SK-N-SH treated with all-trans-retinoic acid at 6 μM for 48 hours (cell line): ENCODE results near the gene ARID5A.
"Not testable (repeated sequence)": the region's sequence is repeated elsewhere in the genome, so short reads cannot be mapped to it uniquely, and the experiment has no call there.

Experiments used
- ATAC-seq: fragments of 200-7000 bp; cut with Tn5 transposase; 3 replicates; pipeline ENCODE4 v1.9.1; 2020; ENCODE audit warnings: mild to moderate bottlenecking, moderate library complexity
- ARNTL ChIP-seq: fragments of 450-650 bp; formaldehyde crosslinking; IDR thresholded peaks from 2 replicates; pipeline ENCODE4 v1.5.0; 2020; ENCODE audit warnings: low read depth, mild to moderate bottlenecking, moderate library complexity, borderline replicate concordance
- BACH2 ChIP-seq: fragments of 250-450 bp; sonication (Bioruptor Pico); IDR thresholded peaks from 2 replicates; pipeline ENCODE4 v1.9.0; 2021; ENCODE audit warnings: mild to moderate bottlenecking, borderline replicate concordance
- CSDC2 ChIP-seq: fragments of 250-450 bp; sonication (Bioruptor Pico); IDR thresholded peaks from 2 replicates; pipeline ENCODE4 v1.5.0; 2020; ENCODE audit warnings: mild to moderate bottlenecking, moderate library complexity
- ESRRG ChIP-seq: fragments of 250-450 bp; sonication (Bioruptor Pico); IDR thresholded peaks from 2 replicates; pipeline ENCODE4 v1.6.1; 2021; ENCODE audit warnings: mild to moderate bottlenecking
- GLIS3 ChIP-seq: fragments of 250-450 bp; sonication (Bioruptor Pico); IDR thresholded peaks from 2 replicates; pipeline ENCODE4 v1.5.0; 2020; ENCODE audit warnings: mild to moderate bottlenecking, moderate library complexity
- ISL1 ChIP-seq: fragments of 250-450 bp; sonication (Bioruptor Pico); IDR thresholded peaks from 2 replicates; pipeline ENCODE4 v2.1.2; 2022; ENCODE audit warnings: mild to moderate bottlenecking, moderate library complexity
- OSR1 ChIP-seq: fragments of 250-450 bp; sonication (Bioruptor Pico); IDR thresholded peaks from 2 replicates; pipeline ENCODE4 v1.8.0; 2022; ENCODE audit warnings: moderate library complexity, mild to moderate bottlenecking, inconsistent platforms
- PPARA ChIP-seq: fragments of 250-450 bp; sonication (Bioruptor Pico); IDR thresholded peaks from 2 replicates; pipeline ENCODE4 v1.5.0; 2020; ENCODE audit warnings: mild to moderate bottlenecking, borderline replicate concordance
- RARB ChIP-seq: fragments of 250-450 bp; sonication (Bioruptor Pico); IDR thresholded peaks from 2 replicates; pipeline ENCODE4 v1.8.0; 2021; ENCODE audit warnings: mild to moderate bottlenecking, moderate library complexity
- SNAI2 ChIP-seq: fragments of 250-450 bp; sonication (Bioruptor Pico); IDR thresholded peaks from 2 replicates; pipeline ENCODE4 v1.5.0; 2020; ENCODE audit warnings: mild to moderate bottlenecking, moderate library complexity
- TCF4 ChIP-seq: fragments of 250-450 bp; sonication (Bioruptor Pico); IDR thresholded peaks from 2 replicates; pipeline ENCODE4 v1.8.0; 2021; ENCODE audit warnings: mild to moderate bottlenecking, moderate library complexity, borderline replicate concordance
- ZC3H10 ChIP-seq: fragments of 250-450 bp; sonication (Bioruptor Pico); IDR thresholded peaks from 2 replicates; pipeline ENCODE4 v1.5.1; 2021; ENCODE audit warnings: mild to moderate bottlenecking, moderate library complexity
- ZFP3 ChIP-seq: fragments of 250-450 bp; sonication (Bioruptor Pico); IDR thresholded peaks from 2 replicates; pipeline ENCODE4 v1.5.0; 2020; ENCODE audit warnings: mild to moderate bottlenecking, moderate library complexity
- ZFP30 ChIP-seq: fragments of 450-650 bp; formaldehyde crosslinking; IDR thresholded peaks from 2 replicates; pipeline ENCODE4 v1.5.0; 2022; ENCODE audit warnings: mild to moderate bottlenecking, moderate library complexity
- ZNF565 ChIP-seq: fragments of 450-650 bp; formaldehyde crosslinking; conservative IDR thresholded peaks from 2 replicates; pipeline ENCODE4 v1.5.0; 2020; ENCODE audit warnings: low read depth, mild to moderate bottlenecking, moderate library complexity
- ZNF70 ChIP-seq: fragments of 450-650 bp; formaldehyde crosslinking; IDR thresholded peaks from 2 replicates; pipeline ENCODE4 v1.5.0; 2020; ENCODE audit warnings: mild to moderate bottlenecking, moderate library complexity
- ZNF8 ChIP-seq: fragments of 450-650 bp; formaldehyde crosslinking; IDR thresholded peaks from 2 replicates; pipeline ENCODE4 v1.5.0; 2020; ENCODE audit warnings: mild to moderate bottlenecking, moderate library complexity
- TF ChIP-seq, protein P1 (sequence below): fragments of 250-450 bp; sonication (Bioruptor Pico); IDR thresholded peaks from 2 replicates; pipeline ENCODE4 v1.8.0; 2020; ENCODE audit warnings: mild to moderate bottlenecking, moderate library complexity, borderline replicate concordance
- TF ChIP-seq, protein P2 (sequence below): fragments of 250-450 bp; sonication (Bioruptor Pico); IDR thresholded peaks from 2 replicates; pipeline ENCODE4 v1.5.1; 2021; ENCODE audit warnings: mild to moderate bottlenecking, moderate library complexity
- TF ChIP-seq, protein P3 (sequence below): fragments of 250-450 bp; sonication (Bioruptor Pico); IDR thresholded peaks from 2 replicates; pipeline ENCODE4 v1.5.0; 2020; ENCODE audit warnings: mild to moderate bottlenecking, moderate library complexity

The ARID5A gene

DNA sequence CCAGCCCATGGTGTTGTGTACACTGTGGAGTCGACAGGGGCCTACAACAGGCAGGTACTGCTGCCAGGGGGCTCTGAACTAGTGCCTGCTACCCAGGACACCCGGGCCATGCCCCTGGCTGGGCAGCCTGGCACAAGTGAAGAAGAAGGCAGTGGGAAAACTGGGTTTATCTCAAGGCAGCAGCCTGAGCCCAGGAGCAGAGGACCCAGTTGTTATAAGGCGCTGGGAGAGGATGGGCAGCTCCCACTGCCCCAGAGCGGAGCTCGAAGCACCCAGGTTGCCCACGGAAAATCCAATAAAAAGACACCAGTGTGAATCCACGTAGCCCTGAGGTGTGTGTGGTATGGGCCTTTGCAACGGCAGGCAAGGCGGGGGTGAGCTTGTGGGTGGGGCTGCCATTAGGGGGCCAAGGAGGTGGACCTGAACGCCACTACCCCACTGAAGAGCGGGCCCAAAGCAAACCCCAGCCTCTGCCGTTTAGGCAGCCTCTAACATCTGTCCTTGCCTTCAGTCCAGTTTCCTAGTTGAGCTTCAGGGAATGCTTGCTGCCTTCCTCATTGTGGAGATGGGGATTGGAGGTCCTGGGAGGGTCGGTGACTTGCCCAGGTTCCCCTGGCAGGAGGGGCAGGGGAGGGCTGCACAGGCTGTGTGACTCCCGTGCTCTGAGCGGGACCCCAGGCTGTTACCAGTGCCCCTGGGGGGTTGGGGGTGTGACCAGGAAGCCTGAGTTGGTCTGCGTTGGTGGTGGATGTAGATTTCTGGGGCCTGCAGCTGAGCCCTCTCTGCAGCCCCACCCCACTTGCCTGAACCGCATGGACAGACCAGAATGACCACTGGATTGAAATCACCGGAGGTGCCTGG lies 16.0 kb downstream of the ARID5A start (continued):
- TF ChIP-seq, protein P1, sequence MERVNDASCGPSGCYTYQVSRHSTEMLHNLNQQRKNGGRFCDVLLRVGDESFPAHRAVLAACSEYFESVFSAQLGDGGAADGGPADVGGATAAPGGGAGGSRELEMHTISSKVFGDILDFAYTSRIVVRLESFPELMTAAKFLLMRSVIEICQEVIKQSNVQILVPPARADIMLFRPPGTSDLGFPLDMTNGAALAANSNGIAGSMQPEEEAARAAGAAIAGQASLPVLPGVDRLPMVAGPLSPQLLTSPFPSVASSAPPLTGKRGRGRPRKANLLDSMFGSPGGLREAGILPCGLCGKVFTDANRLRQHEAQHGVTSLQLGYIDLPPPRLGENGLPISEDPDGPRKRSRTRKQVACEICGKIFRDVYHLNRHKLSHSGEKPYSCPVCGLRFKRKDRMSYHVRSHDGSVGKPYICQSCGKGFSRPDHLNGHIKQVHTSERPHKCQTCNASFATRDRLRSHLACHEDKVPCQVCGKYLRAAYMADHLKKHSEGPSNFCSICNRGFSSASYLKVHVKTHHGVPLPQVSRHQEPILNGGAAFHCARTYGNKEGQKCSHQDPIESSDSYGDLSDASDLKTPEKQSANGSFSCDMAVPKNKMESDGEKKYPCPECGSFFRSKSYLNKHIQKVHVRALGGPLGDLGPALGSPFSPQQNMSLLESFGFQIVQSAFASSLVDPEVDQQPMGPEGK (CRISPR knock-in tag), result no peak
- TF ChIP-seq CSDC2 (CRISPR knock-in tag) (no peak), ZNF8 (CRISPR knock-in tag) (no peak), SNAI2 (CRISPR knock-in tag) (no peak), ZFP30 (CRISPR knock-in tag) (no peak), RARB (CRISPR knock-in tag) (no peak)

DNA sequence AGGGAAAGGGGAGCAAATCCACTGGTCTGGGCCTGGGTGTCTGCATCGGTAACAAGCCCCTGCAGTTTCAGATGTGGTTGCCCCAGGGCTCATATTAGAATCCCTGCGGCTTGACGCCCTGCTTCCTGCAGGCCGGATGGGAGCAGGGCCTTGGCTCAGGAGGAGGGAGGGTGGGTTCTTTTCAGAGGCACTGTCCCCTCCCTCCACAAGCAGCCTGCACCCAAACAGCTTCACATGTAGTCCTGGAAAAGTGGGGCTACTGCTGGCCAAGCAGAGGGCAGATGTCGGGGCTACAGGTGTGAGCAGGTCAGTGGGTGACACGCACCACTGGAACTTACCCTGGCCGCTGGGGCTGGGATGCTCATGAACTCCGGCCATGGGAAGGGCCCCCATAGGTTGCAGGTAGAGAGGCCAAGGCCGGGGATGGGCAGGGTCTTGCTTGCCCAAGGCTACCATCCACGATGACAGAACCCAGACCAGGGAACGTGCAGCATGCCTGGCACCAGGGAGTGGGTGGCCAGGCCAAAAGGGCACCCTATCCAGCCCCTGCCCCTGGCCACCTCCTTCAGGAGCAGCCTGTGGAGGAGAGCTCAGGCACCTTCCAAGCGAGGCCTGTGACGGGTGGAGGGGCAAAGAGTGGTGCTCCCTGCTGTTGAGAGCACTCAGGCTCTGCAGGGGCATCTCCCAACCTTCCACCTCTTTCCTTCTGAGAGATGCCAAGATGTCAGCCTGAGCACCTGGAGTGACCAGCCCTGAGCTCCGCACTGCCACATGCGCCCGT lies 16.8 kb downstream of the ARID5A start:
- no peak; the same call in 2 of the 3 replicates for ATAC-seq

DNA sequence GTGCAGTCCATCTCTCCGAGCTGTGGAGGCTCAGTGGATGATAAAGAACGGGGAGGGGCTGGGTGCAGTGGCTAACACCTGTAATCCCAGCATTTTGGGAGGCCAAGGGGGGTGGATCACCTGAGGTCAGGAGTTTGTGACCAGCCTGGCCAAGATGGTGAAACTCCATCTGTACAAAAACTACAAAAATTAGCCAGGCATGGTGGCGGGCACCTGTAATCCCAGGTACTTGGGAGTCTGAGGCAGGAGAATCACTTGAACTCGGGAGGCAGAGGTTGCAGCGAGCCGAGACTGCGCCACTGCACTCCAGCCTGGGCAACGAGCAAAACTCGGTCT lies 17.4 kb downstream of the ARID5A start:
- ATAC-seq, result not testable (repeated sequence)

More for the DNA sequence above, 16.8 kb downstream of the ARID5A start:
- TF ChIP-seq ISL1, result no peak
- TF ChIP-seq, protein P2, sequence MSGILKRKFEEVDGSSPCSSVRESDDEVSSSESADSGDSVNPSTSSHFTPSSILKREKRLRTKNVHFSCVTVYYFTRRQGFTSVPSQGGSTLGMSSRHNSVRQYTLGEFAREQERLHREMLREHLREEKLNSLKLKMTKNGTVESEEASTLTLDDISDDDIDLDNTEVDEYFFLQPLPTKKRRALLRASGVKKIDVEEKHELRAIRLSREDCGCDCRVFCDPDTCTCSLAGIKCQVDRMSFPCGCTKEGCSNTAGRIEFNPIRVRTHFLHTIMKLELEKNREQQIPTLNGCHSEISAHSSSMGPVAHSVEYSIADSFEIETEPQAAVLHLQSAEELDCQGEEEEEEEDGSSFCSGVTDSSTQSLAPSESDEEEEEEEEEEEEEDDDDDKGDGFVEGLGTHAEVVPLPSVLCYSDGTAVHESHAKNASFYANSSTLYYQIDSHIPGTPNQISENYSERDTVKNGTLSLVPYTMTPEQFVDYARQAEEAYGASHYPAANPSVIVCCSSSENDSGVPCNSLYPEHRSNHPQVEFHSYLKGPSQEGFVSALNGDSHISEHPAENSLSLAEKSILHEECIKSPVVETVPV, result no peak
- no peak for TF ChIP-seq ZNF565 (CRISPR knock-in tag)
- no peak for TF ChIP-seq ZFP3 (CRISPR knock-in tag)

DNA sequence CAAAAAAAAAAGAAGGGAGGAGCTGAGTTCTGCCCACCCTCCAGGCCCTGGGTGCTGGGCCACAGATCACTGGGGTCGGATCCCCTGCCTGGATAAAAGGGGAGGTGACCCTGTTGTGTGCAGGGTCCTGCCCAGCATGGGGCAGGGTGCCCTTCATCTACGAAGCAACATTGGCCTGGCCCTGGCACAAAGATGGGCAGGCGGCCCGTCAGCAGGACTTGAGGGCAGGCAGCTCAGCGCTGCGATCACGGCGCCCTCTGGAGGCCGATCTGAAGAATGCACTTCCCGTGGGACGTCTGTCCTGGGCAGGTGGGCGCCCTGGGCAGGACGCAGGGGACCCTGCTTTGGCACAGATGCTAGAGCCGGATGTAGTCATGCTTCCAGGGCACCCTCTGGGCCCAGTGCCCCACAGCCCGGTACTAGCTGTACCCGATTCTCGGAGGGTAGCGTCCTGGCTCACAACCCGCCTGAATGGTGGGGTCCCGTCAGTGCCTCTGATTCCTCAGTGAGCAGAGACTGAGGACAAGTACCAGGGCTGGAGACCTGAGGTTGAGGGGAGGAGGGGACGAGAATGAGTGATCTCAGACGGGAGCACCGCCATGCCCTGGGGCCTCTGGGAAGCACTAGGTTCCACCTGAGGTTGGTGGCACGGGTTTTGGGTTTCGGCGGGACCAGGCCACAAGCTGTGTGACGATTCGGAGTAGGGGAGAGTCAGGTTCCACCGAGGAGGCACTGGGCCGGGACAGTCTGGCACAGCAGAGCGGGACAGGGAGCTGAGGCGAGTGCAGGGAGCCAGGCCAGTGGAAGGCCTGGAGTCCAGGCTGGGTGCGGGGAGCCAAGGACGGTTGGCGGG lies 18.0 kb downstream of the ARID5A start:
- TF ChIP-seq ZNF565 (CRISPR knock-in tag) (no peak), BACH2 (CRISPR knock-in tag) (no peak), CSDC2 (CRISPR knock-in tag) (no peak), ZC3H10 (CRISPR knock-in tag) (no peak), TCF4 (no peak), OSR1 (no peak), ESRRG (CRISPR knock-in tag) (no peak), PPARA (CRISPR knock-in tag) (no peak), GLIS3 (CRISPR knock-in tag) (no peak), ZNF8 (CRISPR knock-in tag) (no peak), ZFP30 (CRISPR knock-in tag) (no peak; the same call in 1 of the 2 replicates), ZFP3 (CRISPR knock-in tag) (no peak), RARB (CRISPR knock-in tag) (no peak), ARNTL (CRISPR knock-in tag) (no peak), ZNF70 (CRISPR knock-in tag) (no peak)
- TF ChIP-seq, protein P2, result no peak
- TF ChIP-seq, protein P3, sequence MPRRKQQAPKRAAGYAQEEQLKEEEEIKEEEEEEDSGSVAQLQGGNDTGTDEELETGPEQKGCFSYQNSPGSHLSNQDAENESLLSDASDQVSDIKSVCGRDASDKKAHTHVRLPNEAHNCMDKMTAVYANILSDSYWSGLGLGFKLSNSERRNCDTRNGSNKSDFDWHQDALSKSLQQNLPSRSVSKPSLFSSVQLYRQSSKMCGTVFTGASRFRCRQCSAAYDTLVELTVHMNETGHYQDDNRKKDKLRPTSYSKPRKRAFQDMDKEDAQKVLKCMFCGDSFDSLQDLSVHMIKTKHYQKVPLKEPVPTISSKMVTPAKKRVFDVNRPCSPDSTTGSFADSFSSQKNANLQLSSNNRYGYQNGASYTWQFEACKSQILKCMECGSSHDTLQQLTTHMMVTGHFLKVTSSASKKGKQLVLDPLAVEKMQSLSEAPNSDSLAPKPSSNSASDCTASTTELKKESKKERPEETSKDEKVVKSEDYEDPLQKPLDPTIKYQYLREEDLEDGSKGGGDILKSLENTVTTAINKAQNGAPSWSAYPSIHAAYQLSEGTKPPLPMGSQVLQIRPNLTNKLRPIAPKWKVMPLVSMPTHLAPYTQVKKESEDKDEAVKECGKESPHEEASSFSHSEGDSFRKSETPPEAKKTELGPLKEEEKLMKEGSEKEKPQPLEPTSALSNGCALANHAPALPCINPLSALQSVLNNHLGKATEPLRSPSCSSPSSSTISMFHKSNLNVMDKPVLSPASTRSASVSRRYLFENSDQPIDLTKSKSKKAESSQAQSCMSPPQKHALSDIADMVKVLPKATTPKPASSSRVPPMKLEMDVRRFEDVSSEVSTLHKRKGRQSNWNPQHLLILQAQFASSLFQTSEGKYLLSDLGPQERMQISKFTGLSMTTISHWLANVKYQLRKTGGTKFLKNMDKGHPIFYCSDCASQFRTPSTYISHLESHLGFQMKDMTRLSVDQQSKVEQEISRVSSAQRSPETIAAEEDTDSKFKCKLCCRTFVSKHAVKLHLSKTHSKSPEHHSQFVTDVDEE (CRISPR knock-in tag), result no peak
- TF ChIP-seq, protein P1 (CRISPR knock-in tag), result no peak
- peak; percentile 87 for ATAC-seq
